SHP77 treated with DMSO at 0.1 percent for 48 hours (cell line): ENCODE data around the gene KLF12.

ENCODE experiments used
- DNase-seq: peaks from one replicate; lab custom pipeline; 2025; lab: John Stamatoyannopoulos, UW

KLF12 gene

DNA sequence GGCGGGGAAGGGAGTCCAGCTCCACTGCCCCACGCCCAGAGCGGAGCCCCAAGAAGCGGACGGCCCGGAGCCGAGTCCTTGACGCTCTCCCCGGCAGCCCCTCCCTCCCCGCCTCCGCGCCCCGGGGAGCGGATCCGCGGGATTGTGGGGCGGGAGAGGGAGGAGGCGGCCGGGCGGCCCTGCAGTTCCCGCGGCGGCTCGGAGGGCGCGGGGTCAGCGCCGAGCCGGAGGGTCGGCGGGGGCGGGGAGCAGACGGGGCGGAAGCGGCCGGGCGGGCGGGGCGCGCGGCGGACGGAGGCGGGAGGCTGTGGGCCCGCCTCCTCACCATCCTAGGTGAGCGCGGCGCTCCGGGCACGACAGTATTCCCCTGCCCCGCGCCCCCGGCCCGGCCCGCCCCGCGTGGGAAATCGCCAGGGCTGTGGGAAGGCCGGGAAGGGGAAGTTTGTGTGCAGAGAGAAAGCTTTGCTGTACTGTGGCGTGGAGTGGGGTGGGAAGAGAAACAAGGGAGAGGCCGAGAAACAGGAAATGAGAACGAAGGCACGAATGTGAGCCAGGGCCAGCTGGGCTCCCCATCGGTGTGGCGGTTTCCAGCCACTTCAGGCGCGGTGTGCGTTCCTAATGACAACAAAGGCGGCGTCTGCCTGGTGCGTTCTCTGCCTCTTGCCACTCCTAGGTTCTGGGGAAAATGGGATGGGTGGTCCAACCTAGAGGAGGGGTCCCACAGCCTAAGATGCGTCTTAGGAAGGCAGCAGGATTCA is 1.3 kb upstream of the KLF12 start:
- peak; percentile 27 for DNase-seq

- no peak for DNase-seq
Measured at GRCh38 chr13:74134777-74135325, 647 bp upstream of the KLF12 start.

- DNase-seq = peak; percentile 17
Measured at GRCh38 chr13:74133657-74134201, 475 bp downstream of the KLF12 start.

- DNase-seq = peak; percentile 20
Measured at GRCh38 chr13:74132776-74133656, 1.2 kb downstream of the KLF12 start.

GRCh38 chr13:74132152-74132775 is 1.9 kb downstream of the KLF12 start:
- DNase-seq = no peak

- no peak for DNase-seq
Measured at GRCh38 chr13:74131227-74131626, 3.0 kb downstream of the KLF12 start.

DNA sequence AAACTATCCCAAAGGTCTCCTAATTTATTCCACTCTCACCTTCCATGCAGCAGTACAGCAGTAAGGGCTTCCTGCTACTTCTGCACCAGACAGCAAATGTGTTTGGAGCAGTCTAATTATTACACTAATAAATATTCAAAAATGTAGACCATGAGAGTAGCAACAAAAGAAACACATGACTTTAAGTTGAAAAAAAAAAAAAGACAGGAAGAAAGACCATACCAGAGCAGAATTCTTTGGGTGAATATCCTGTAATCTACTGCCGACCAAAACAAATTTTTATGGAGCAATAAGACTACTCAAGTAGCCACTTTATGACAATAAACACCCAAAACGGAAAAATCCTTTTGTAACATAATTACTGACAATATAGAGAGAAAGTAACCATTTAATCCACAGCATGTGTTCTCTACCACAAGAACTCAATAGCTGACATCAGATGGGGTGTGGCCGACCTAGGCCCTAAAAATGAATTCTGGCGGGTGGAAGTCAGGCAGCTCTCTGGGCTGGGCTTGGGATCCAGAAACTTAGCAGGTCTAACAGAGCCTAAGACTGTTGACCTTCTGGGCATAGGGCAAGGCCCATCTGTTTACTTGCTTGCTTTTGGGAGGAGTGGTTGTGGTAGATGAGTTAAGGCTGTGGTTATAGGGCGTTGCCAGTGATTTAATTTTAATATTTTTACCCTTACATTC is 4.6 kb downstream of the KLF12 start:
- DNase-seq = no peak

- no peak for DNase-seq
Measured at GRCh38 chr13:74128156-74128767, 5.9 kb downstream of the KLF12 start.

DNA sequence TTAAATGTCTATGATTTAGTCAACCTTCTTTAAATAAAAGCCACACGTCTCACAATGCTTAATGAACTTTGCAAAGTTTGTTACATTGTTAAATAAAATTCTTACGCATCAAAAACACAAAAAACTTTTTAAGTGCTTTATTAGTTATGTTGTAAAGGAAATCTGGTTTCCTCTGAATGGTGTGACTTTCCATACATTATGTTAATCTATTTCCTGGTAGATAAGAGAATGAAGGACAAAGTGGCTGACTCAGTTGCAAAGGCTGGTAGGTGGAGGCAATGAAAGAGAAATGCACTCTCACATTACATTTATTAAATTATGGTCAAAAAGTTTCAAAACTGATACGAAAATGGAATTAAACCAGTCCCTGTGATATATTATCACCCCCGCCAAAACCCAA is 15.9 kb downstream of the KLF12 start:
- DNase-seq = no peak

DNA sequence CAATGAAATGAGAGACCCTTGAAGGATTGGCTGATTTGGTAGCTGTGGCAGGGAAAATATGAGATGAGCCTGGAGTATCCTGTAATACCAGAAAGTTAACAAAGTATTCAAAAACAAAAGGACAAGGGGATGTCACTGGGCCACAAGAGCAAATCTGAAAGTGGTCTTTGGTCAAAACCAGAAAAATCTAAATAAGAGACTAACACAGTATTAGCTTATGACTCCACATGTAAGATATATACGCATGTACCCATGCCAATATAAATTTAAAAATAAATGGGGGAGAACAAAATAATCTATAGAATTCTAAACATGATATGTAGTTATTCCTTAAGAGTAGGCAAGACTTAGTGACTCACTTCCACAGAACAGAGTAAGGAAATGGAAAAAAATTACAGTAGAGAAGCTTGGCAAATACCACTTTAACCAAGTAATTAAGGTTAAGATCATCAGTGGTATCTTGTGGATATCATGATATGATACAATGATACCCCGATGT is 16.9 kb downstream of the KLF12 start:
- no peak for DNase-seq

DNA sequence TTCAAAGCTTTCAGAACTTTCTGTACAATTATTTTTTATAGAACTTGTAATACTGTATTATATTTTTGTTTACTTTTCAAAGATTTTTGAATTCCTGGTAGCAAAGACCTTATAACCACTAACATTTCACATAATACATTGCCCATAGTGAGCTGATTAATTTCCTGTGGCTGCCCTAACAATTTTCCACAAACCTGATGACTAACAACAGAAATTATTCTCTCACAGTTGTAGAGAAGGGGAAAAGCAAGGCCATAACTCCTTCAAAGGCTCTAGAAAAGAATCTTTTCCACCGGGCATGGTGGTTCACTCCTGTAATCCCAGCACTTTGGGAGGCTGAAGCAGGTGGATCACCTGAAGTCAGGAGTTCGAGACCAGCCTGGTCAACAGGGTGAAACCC is 19.1 kb downstream of the KLF12 start:
- no peak for DNase-seq

DNA sequence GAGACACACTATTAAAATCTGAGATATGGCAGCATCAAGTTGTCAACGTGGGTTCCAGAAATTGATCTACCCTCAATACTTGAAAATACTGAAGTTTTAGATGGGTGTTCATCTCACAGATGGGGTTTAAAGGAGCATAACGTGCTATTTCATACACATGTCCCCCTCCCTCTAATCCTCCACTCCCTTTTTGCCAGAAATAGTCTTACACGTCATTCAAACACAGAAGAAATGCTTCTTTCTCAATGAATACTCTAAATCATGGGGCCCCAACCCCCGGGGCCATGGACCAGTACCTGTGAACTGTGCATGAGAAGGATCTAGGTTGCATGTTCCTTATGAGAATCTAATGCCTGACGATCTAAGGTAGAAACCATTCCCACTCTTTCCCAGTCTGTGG is 19.6 kb downstream of the KLF12 start:
- no peak for DNase-seq

- no peak for DNase-seq
Measured at GRCh38 chr13:74114202-74114601, 20.0 kb downstream of the KLF12 start.

DNA sequence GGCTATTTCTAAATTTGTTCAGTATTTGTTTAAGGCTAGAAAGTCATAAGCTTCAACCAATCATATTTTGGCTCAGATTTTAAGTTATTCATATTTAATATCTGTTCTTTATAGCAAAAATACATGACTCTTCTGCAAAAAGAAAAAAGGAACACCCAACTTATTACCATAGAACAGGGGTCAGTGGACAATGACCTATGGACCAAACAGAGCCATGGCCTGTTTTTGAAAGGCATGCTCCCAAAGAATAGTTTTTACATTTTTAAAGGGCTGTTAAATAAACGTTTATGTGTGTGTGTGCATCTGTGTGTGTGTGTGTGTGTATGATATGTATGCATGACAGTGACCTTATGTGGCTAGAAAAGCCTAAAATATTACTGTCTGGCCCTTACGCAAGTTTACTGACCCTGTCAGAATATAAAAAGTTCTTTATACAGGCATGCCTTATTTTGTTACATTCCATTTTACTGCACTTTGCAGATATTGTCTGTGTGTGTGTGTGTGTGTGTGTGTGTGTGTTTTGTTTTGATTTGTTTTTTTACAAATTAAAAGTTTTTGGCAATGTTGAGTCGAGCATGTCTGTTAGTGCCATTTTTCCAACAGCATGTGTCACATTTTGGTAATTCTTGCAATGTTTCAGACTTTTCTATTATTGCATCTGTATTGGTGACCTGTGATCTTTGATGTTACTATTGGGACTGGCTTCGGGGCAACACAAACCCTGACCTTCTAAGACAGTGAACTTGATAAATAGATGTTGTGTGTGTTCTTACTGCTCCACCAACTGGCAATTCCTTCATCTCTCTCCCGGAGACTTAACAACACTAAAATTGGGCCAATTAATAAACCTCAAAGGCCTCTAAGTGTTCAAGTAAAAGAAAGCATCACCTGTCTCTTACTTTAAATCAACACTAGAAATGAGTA is 22.0 kb downstream of the KLF12 start:
- no peak for DNase-seq

DNA sequence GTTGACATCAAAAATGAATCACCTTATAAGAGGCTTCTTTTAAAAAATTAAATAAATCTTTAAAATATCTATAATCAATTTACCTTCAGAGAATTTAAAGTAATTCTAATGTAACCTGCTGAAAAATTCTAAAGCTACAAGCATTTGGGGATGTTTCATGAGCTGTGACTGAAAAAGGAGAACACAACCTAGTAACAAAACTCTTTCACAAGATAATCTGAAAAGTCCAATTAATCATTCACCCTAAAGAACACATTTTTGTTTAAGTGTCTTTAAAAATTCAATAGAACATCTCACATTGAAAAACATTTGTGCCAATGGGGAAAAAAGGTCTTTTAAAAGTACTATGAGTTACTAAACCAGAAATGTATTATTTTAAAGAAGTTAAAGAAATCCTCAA is 22.8 kb downstream of the KLF12 start:
- DNase-seq = no peak

DNA sequence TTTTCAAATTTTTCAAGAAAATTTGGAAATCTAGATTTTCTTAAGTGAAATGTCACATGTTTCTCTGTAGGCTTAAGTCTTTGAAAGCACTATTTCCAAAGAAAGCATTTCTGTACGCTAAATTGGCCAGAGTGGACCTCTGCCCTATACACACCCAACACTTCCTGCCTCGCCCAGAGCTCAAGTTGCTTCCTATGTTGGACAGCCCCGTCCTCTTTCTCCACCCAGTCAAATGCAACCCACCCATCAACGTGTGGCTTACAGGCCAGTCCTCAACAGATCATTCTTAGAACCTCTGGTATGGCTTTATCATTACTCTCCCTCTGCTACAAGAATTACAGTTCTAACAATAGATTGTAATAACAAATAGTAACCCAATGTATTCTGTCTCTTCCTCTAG is 24.2 kb downstream of the KLF12 start:
- DNase-seq = no peak

GRCh38 chr13:74107598-74107997 is 26.6 kb downstream of the KLF12 start:
- no peak for DNase-seq

GRCh38 chr13:74105871-74106270 is 28.3 kb downstream of the KLF12 start:
- no peak for DNase-seq

DNA sequence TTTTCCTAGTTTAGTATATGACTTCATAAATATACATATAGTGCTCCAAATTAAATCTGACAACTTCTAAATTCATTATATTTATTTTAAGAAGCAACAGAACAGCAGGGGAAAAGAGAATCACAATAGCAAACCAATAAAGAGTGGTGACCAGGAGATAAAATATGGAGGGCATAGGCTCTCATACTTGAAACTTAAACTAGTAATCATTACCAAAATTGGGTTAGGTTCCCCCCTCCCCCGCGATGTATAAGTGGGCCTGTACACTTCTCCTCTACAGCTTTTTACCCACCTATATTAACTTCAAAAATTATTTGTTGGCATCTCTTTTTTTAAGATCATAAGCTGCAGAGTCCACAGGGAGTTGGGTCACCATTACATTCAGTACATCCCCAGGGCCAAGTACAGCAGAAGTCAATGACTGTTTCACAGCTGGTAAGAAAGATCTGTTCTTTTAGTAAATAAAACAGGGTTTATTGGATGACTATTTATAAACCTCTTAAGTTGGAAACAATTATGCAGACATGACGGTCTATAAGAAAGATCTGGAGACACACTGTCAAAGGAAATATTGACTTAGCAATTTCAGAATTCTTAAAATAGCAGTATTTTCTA is 29.4 kb downstream of the KLF12 start:
- DNase-seq = no peak
